Measurements from ENCODE around the gene PDE4A.

Gene PDE4A

DNA sequence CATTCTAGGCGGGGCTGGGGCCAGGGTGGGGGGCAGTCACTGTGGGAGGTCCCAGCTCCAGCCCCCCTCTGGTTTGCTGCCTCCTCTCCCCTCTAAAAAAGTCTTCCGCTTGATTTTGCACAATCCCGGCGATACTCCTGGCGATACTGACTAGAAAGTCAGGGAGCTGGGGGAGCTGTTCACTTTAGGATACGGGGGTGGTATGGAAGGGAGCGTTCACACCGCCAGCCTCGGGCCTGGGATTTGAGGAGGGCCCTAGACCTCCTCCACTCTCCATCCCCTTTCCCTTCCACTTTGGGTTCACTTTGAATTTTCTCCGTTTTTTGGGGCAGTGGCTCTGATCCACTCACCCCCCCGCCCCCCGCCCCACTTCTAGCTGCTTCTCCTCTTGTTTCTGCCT lies 47.8 kb downstream of the PDE4A start:
- no peak for DNase-seq

DNA sequence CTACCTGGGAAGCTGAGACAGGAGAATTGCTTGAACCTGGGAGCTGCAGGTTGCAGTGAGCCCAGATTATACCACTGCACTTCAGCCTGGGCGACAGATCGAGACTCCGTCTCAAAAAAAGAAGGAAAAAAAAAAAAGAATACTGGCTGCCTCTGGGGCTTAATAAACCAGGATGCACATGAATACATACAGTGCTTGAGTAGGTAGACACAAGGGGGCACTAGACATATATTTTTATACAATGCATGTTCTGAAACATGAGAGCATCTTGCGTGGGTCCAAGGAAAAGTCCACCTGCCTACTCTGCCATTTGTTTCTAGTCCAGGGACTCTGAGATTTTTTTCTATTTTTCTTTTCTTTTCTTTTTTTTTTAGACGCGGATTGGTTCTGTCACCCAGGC lies 51.6 kb downstream of the PDE4A start:
- DNase-seq = peak; percentile 11

DNA sequence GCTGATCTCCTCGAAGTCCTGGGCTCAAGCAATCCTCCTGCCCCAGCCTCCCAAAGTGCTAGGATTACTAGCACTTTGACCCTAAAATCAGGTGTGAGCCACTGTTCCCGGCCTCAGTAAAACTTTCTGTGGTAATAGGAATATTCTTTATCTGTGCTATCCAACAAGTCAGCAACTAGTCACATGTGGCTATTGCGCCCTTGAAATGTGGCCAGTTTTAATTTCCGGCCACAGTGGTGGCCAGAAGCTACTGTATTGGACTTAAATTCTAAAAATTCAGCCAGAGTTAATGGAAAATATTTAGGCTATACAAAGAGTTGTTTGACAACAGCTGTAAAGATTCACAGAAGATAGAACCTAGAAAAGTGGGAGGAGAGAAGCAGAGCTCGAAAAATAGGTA lies 52.9 kb downstream of the PDE4A start:
- no peak for DNase-seq

DNA sequence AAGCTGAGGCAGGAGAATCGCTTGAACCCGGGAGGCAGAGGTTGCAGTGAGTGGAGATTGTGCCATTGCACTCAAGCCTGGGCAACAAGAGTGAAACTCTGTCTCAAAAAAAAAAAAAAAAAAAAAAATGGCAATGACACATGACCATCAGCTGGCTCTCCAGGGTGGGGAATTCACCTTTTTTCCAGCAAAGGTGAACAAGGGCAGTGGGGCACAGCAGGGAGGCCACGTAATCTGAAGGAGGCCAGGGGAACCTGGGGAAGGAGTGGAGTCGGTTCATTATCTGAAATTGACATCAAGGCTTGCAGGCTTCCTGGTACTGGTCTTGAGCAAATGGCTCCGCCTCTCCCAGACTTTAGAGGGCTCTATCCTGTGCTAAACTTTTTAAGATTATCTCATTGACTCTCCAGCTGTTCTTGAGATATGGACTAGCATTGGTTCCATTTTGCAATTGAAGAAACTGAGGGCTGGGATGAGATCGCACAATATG lies 54.7 kb downstream of the PDE4A start:
- DNase-seq = no peak

DNA sequence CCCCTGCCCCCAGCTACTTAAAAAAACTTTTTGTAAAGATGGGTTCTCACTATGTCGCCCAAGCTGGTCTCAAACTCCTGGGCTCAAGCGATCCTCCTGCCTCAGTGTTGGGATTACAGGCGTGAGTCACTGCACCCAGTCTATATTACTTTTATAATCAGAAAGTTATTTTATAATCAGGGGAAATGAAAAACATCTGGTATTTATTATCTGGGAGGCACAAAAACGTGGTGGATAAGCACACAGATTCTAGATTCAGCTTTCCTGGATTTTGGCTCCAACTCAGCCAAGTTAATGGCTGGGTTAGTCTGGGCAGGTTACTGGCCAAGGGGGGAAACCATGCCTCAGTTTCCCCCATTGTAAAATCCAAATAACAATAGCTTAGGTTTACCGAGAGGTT lies 58.1 kb downstream of the PDE4A start:
- no peak for DNase-seq

DNA sequence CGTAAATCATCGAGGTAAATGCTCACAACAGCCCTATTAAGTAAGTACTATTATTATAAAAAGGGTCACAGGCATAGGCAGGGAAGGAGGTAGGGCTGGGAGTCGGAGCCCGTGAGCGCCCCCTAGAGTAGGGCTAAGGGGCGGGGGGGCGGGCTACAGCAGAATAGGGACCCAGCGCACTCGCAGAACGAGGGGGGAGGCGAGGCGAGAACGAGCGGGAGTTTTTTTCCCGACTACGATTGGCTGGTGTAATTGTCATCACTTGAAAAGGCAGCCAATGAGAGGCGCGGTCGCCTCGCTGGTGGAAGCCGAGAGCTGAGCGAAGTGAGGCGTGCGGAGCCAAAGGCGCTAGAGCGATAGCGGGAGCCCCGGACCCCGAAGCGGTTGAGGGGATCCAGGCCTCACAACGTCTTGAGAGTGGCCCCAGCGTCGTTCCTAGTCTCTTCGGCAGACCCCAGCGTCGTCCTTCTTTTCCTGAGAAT lies 58.6 kb downstream of the PDE4A start:
- peak; percentile 87 for DNase-seq

DNA sequence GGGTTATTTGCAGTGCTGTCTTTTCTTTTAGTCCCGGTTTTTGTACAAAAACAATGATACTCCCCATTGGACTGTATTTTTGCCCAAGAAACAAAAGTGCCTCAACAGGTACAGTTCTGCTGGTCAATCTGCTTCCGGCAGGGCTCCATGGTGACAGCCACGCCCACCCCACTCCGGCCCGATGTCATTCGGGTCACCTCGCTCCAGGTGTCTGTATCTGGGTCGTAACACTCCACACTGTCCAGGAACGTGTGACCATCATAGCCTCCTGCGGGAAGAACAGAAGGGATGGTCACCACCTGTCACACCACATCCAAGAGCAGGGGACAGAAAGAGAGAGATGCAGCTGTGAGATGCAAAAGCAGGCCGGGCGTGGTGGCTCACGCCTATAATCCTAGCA lies 66.2 kb downstream of the PDE4A start:
- DNase-seq = no peak

DNA sequence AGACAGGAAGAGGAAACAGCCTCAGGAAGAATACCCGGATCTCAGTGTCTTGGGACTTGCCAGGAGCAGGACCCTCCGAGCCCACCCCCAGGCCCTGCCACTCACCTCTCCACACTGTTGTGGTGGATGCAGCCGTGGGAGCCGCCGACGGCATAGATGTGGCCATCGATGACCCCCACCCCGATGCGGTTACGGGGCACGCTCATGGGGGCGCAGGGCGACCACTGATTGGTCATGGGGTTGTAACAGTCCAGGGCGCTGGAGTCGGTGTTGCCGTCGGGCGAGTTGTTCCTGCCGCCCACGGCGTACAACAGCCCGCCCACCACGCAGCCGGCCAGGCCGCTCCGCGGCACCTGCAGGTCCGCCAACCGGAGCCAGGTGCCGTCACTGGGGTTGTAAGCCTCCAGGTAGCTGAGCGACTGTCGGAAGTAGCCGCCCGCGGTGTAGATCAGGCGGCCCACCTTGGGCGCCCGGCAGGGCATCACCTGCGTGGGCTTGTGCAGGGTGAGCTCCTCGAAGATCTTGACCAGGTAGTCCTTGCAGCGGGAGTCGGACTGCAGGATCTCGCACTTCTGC lies 71.2 kb downstream of the PDE4A start:
- no peak for DNase-seq

DNA sequence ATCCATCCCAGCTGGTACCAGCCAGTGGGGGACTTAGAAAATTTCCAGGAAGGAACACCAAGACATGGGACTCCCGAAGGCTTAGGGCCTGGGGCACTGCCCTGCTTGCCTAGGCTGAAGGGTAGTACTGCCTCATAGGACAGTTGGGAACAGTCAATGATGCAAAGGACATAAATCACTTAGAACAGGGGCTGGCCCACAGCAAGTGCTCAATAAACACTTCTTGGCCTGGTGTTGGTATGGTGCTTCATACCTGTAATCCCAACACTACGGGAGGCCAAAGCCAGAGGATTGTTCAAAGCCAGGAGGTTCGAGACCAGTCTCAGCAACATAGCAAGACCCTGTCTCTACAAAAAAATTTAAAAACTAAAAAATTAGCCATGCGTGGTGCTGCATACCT lies 77.0 kb downstream of the PDE4A start:
- no peak for DNase-seq

DNA sequence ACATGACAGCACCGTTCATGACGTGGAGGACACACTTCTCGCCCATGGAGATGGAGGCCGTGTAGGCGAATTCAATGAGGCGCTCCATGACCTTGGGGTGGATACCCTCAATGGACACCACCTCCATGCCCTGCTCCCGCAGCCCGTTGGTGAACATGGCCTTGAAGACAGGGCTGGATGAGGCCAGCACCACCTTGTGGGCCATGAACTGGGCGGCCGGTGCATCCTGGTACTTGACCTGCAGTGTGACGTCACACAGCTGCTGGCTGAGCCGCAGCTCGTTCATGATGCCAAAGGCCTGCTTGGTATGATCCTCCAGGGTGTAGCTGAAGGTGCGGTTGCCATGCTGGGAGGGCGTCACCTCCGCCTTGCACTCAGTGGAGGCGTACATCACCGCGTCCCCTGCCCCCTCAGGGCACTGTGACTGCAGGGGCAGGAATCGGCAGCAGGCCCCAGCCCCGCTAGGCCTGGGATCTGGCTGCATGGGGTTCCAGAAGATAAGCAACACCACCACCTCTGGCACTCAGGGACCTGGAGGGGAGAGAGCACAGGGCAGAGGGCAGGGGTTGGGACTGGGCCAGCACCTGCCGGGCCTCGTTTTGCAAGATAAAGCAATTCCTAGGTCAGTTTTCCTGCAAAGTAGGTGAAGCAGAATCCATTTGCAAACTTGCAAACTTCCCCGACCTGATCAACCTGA lies 79.4 kb downstream of the PDE4A start:
- no peak for DNase-seq

DNA sequence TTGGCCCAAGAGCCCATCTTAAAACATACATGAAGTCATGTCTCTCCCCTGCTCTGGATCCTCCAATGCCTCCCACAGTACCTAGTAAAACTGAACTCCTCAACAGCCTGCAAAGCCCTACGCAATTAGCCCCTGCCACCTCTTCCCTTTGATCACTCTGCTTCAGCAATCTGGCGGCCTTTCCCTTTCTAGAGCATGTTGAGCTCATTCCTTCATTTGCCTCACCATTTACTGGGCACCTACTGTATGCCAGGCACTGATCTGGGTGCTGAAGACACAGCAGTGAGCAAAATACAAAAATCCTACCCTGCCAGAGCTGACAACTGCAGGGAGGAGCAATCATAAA lies 79.9 kb downstream of the PDE4A start:
- DNase-seq = no peak

DNA sequence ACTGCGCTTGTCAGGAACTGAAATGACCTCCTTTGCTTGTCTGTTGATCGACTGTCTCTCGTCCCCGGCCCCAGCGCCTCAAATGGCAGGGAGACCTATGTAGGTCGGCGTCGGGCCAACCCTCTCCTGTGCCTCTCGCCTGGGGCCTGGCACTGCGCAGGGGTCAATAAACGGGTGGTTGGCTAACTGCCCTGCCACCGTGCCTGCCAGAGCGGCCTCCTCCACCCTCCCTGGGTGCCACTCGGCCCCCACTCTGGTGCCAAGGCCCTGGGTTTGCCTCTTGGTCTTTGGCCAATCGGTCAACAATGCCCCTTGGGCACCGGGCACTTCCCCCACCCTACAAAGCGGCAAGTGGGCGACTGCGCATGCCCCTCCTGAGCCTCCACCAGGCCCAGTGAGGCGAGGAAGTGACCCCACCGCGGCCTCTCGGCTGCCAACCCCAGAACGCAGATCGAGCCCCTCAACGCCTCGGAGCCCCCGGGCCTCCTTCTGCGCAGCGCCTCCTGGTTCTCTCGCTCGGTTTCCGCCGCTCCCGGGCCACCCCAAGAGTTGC lies 81.7 kb downstream of the PDE4A start:
- DNase-seq = peak; percentile 14

DNA sequence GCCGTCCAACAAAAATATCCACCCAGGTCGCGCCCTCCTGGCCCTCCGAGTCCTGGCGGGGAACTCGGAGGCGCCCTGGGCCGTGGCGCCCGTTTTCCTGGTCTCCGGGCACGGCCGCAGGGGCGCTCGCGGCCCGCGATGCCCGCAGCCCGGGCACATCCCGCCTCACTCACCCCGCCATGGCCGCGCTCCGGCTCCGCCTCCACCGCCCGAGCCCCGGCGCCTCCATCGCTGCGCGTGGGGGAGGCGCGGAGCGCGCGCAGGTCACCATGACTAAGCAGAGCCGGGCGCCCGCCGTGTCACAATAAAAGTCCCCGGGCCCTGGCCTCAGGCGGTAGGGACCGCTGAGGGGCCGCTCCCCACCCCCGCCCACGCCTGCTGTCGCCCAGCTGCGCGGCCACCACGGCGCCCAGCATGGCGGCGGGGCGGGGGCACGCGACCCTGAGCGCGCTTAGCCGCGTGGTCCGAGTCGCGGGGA lies 82.2 kb downstream of the PDE4A start:
- peak; percentile 77 for DNase-seq

DNA sequence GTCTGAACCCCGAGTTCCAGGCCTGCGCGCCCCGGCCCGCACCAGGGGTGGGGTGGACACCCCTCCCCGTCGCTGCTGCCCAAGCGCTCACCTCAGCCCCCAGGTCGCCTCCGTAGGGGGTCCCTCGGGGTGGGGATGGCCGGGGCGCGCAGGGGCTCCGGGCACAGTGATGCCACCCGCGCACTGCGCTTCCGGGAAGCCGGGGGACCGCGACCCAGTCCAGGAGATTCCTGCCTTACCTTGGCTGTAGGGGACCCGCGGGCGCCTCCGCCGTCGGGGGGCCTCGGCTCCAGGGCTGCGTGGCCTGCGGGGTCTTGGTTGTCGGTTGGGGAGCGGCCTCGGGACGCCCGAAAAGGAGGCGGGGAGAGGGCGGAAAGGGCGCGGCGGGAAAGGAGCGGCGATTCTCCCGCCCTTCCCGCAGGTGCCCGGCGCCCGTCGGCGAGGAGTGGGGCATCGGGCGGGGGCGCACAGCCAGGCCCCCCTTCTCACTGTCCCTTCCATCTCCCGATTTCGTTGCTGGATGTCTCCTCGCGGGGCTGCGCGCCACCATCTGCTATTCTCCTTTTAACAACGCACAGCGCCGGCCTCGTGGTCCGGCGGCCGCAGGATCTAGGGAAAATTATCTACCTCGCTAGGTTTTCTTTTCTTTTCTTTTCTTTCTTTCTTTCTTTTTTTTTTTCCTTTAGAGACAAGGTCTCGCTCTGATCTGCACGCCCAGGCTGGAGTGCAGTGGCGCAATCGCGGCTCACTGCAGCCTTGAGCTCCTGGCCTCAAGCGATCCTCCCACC lies 82.9 kb downstream of the PDE4A start, which contains the start of gene KEAP1:
Gene KEAP1 (minus strand): TSS at position 355 of the 788 bp plus-strand sequence. CDS start 3,323 bp downstream, outside the sequence.
- DNase-seq = peak; percentile 12

DNA sequence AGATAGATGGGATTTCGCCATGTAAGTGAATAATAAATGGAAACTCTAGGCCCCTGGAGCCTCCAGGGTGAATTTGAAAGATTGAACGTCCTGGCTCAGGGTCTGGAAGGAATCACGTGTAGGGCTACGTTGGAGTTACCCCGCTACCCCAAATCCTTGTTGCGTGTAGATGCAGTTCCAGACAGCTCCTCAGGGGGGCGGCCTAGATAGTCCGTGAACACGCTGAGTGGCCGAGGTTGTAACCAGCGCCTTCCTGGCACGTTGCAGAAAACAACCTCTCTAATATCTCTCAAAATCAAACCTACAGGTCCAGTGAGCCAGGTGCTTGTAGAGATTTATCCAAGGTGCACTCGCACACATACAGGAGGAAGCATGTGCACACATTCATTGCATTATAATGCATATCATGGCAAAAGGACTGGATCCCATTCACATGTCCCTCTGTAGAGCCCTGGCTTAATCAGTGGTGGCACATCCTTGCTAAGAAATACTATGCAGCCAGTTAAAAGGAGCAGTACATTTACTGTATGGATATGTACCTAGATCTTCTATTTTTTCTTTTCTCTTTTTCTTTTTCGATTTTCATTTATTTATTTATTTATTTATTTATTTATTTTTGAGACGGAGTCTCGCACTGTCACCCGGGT lies 85.4 kb downstream of the PDE4A start:
- peak; percentile 35 for DNase-seq

DNA sequence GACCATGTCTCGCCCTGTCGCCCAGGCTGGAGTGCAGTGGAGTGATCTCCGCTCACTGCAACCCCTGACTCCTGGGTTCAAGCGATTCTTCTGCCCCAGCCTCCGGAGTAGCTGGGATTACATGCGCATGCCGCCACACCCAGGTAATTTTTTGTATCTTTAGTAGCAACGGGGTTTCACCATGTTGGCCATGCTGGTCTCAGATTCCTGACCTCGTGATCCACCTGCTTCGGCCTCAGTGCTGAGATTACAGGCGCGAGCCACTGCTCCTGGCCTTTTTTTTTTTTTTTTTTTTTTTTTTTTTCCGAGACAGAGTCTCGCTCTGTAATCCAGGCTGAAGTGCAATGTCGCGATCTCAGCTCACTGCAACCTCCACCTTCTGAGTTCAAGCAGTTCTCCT lies 87.7 kb downstream of the PDE4A start:
- DNase-seq = no peak

DNA sequence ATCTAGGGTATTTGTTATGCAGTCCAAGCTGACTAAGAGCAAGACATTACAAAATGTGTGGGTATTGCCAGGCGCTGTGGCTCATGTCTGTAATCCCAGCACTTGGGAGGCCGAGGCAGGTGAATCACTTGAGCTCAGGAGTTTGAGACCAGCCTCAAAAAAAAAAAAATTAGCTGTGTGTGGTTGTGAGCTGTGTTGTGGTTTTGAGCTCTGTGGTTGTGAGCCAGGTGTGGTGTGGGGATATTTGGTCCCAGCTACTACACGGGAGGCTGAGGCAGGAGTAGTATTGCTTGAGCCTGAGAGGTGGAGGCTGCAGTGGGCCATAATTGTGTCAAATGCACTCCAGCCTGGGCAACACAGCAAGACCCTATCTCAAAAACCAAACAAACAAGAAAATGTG lies 88.4 kb downstream of the PDE4A start:
- DNase-seq = no peak

DNA sequence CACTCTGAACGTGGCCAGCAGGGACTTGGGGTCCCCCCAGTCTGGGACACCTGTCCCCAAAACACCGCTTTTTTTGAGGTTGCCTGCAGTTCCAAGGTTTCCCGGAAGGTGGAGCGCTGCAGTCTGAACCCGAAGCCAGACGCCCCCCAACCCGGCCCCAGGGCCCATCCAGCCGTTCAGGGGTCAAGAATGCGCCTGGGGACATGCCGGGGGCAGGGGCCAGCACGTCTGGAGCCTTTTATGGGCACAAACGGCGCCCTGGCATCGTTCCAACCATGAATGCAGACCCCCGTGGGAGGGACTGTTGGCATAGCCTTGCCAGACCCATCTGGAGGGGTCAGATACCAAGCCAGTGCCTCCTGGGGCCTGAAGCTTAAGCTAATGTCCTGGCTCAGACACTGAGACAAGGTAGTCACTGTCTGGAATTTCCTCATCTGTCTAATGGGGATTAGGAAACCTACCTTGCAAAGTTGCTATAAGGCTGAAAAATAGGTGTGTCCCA lies 90.0 kb downstream of the PDE4A start:
- DNase-seq = peak; percentile 20

DNA sequence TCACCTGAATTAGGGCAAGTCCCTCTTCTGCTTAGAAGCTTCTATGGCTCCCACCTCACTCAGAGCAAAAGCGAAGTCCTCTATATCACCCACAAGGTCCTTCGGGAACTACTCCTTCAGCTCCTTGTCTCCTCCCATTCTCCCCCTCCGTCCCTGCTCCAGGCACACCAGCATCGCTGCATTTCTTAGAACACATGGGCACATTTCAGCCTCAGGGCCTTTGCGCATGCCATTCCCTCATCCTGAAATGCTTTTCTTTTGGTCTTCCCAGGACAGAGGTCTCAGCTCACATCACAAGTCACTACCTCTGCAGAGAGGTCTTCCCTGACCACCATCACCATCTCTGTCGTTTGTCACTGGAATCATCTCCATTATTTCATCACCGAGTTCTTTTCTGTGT lies 92.9 kb downstream of the PDE4A start:
- no peak for DNase-seq

DNA sequence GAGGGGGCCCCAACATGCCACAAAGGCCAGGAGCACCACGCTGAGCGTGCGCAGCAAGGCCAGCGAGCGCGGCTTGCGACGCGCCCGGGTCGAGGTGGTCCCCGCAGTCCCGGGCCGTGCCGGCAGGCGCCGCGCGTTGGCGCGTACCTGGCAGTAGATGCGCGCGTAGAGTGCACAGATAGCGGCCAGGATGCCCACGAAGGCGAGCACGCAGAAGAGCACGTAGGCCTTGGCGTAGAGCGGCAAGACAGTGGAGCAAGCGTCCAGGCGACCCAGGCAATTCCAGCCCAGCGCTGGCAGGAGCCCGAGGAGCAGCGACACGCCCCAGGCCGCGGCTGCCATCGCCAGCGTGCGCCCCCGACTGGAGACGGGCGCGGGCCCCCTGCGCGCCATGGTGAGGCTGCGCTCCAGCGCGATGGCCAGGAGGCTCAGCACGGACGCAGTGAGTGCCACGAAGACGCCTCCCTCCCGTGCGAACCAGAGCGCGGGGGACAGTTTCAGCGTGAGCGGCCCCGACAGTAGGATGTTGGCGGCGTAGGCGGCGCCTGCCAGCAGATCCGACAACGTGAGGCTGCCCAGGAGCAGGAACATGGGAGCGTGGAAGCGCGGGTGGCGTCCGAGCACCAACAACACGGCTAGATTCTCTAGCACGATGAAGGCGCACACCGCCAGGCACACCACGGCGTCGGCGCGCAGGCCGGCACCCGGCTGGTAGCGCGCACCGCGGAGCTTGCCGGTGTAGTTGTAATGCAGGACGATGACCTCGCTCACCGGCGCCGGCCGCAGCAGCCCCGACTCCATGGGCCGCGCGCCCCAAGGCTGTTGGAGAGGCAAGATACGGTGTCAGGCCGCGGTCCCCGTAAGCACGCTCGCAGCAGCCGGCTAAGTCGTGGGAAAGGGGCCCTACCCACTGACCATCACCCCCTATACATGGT lies 94.1 kb downstream of the PDE4A start:
- no peak for DNase-seq

DNA sequence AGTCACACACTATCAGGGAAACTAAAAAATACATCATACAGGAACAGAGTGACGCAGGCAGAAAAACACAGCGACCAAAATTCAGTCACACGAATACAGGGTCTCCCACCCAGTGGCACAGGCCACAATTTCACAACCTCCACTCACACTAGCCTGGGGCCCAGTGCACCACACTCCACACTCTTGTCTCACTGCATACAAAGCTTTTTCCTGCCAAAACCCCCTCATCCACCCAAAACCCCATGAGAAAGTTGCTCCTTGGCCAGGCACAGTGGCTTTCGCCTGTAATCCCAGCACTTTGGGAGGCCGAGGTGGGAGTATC lies 95.7 kb downstream of the PDE4A start:
- DNase-seq = no peak
